IMR-90 (cell line): Measurements from ENCODE around the gene INO80E. TPM values are rescaled to one million over a fixed set of nuclear protein-coding genes. Genes with fewer than 3 reads are reported as not detected.

ENCODE experiments used
- ATAC-seq: fragments of 200-7000 bp; cut with Tn5 transposase; 2 replicates; pipeline ENCODE4 v1.9.1; 2020; ENCODE audit warnings: low read depth, mild to moderate bottlenecking, moderate library complexity
- Bru-seq: library from RNA; stranded (reverse); fragments of 400-500 nt; gene quantifications from one replicate; lab custom pipeline; 2021; lab: Mats Ljungman, UMichigan
- BruChase-seq, 2 experiments: library from RNA; stranded (reverse); fragments of 400-500 nt; gene quantifications; one replicate each; lab custom pipeline; 2021; lab: Mats Ljungman, UMichigan
- BruUV-seq: library from RNA; stranded (reverse); fragments of 400-500 nt; replicated peaks from 2 replicates; lab custom pipeline; 2021; lab: Mats Ljungman, UMichigan
- CTCF ChIA-PET: fragments of 300-600 bp; formaldehyde crosslinking; extraction: SDS; loops from one replicate; lab custom pipeline; 2021; ENCODE audit warnings: antibody characterized with exemption; lab: Yijun Ruan, JAX
- POLR2A ChIA-PET: fragments of 300-600 bp; sonication (Branson Sonifier 250); formaldehyde crosslinking; loops from one replicate; lab custom pipeline; 2022; ENCODE audit warnings: antibody characterized with exemption; ENCODE audit not compliant: unreplicated experiment; lab: Charles Lee
- DNase-seq: peaks from one replicate; pipeline ENCODE4 v3.0.0; 2013
- H2AFZ ChIP-seq: replicated peaks from 2 replicates; pipeline ENCODE3; 2013; ENCODE audit warnings: low read length, mild to moderate bottlenecking; ENCODE audit not compliant: poor library complexity
- H2AK5ac ChIP-seq: 2 replicates; pipeline ENCODE4 v1.6.1; 2013; ENCODE audit warnings: low read depth, low read length, inconsistent platforms
- H2AK9ac ChIP-seq: replicated peaks from 2 replicates; pipeline ENCODE3; 2013; ENCODE audit warnings: mild to moderate bottlenecking, low read depth, low read length, moderate library complexity; ENCODE audit not compliant: poor library complexity
- H2BK120ac ChIP-seq: 2 replicates; pipeline ENCODE4 v1.6.1; 2013; ENCODE audit warnings: low read depth, low read length, inconsistent platforms
- H2BK15ac ChIP-seq: 3 replicates; pipeline ENCODE4 v1.6.1; 2013; ENCODE audit warnings: low read depth, low read length, inconsistent platforms
- H2BK20ac ChIP-seq: 2 replicates; pipeline ENCODE4 v1.6.1; 2013; ENCODE audit warnings: low read depth, mild to moderate bottlenecking, inconsistent platforms, low read length, moderate library complexity
- H2BK5ac ChIP-seq: 2 replicates; pipeline ENCODE4 v1.6.1; 2013; ENCODE audit warnings: mild to moderate bottlenecking, low read depth, low read length, inconsistent platforms; ENCODE audit not compliant: poor library complexity, severe bottlenecking
- H3K14ac ChIP-seq: replicated peaks from 2 replicates; pipeline ENCODE4 v1.6.1; 2013; ENCODE audit warnings: low read depth, low read length, inconsistent platforms
- H3K18ac ChIP-seq: 2 replicates; pipeline ENCODE4 v1.6.1; 2013; ENCODE audit warnings: low read depth, low read length, control low read depth
- H3K23ac ChIP-seq: 2 replicates; pipeline ENCODE4 v1.6.1; 2013; ENCODE audit warnings: low read depth, low read length, inconsistent platforms
- H3K27ac ChIP-seq: 2 replicates; pipeline ENCODE4 v1.5.1; 2013; ENCODE audit warnings: mild to moderate bottlenecking, control low read depth, low read length; ENCODE audit not compliant: insufficient read depth
- H3K27me3 ChIP-seq: 2 replicates; pipeline ENCODE4 v1.6.1; 2013; ENCODE audit warnings: low read length; ENCODE audit not compliant: control insufficient read depth, insufficient read depth
- H3K36me3 ChIP-seq: 2 replicates; pipeline ENCODE4 v1.6.1; 2013; ENCODE audit warnings: low read length, mixed read lengths; ENCODE audit not compliant: control insufficient read depth, insufficient read depth
- H3K4ac ChIP-seq: 2 replicates; pipeline ENCODE4 v1.6.1; 2013; ENCODE audit warnings: low read depth, low read length, inconsistent platforms
- H3K4me1 ChIP-seq: 2 replicates; pipeline ENCODE4 v1.6.1; 2013; ENCODE audit warnings: low read length, mixed read lengths; ENCODE audit not compliant: control insufficient read depth, insufficient read depth
- H3K4me2 ChIP-seq: 2 replicates; pipeline ENCODE4 v1.6.1; 2013; ENCODE audit warnings: low read depth, mild to moderate bottlenecking, control low read depth, low read length, moderate library complexity
- H3K4me3 ChIP-seq: 2 replicates; pipeline ENCODE4 v1.5.1; 2013; ENCODE audit warnings: low read depth, mild to moderate bottlenecking, control low read depth, low read length, moderate library complexity; ENCODE audit not compliant: insufficient read depth
- H3K56ac ChIP-seq: 2 replicates; pipeline ENCODE4 v1.6.1; 2013; ENCODE audit warnings: low read length, inconsistent platforms; ENCODE audit not compliant: insufficient read depth; ENCODE audit errors: extremely low read depth
- H3K79me1 ChIP-seq, 2 experiments: 2 replicates each; pipeline ENCODE4 v1.6.1; 2013; ENCODE audit warnings: low read length in 2 of 2, inconsistent platforms in 1 of 2, low read depth in 1 of 2
- H3K9ac ChIP-seq: 2 replicates; pipeline ENCODE4 v1.6.1; 2013; ENCODE audit warnings: low read depth, low read length, control low read depth
- H3K9me1 ChIP-seq: 2 replicates; pipeline ENCODE4 v1.6.1; 2013; ENCODE audit warnings: low read length, inconsistent platforms; ENCODE audit not compliant: insufficient read depth
- H3K9me3 ChIP-seq: 2 replicates; pipeline ENCODE4 v1.6.1; 2013; ENCODE audit warnings: low read length; ENCODE audit not compliant: control insufficient read depth, insufficient read depth
- H4K20me1 ChIP-seq: 2 replicates; pipeline ENCODE4 v1.6.1; 2013; ENCODE audit warnings: low read length, inconsistent platforms; ENCODE audit not compliant: insufficient read depth
- H4K5ac ChIP-seq: 2 replicates; pipeline ENCODE4 v1.6.1; 2013; ENCODE audit warnings: mild to moderate bottlenecking, low read depth, low read length, control low read depth
- H4K8ac ChIP-seq, 2 experiments: 2 replicates each; pipeline ENCODE4 v1.6.1; 2013; ENCODE audit warnings: low read depth in 2 of 2, low read length in 2 of 2, control low read depth in 1 of 2, inconsistent platforms in 1 of 2
- H4K91ac ChIP-seq: 2 replicates; pipeline ENCODE4 v1.6.1; 2013; ENCODE audit warnings: low read depth, low read length, inconsistent platforms; ENCODE audit not compliant: insufficient read depth
- BHLHE40 ChIP-seq: fragments of 150-350 bp; IDR thresholded peaks from 2 replicates; pipeline ENCODE4 v1.6.1; 2016; ENCODE audit warnings: mild to moderate bottlenecking, low read depth, low read length
- CEBPB ChIP-seq: IDR thresholded peaks from 2 replicates; pipeline ENCODE4 v1.6.1; 2012; ENCODE audit warnings: low read depth, low read length, improper control_type of control experiment
- ELK1 ChIP-seq: fragments of 150-350 bp; IDR thresholded peaks from 2 replicates; pipeline ENCODE4 v1.6.1; 2016; ENCODE audit warnings: low read depth, mild to moderate bottlenecking, low read length, moderate library complexity, borderline replicate concordance
- FOS ChIP-seq: fragments of 150-350 bp; IDR thresholded peaks from 2 replicates; pipeline ENCODE4 v1.6.1; 2016; ENCODE audit warnings: low read depth, low read length
- MAZ ChIP-seq: IDR thresholded peaks from 2 replicates; pipeline ENCODE4 v1.6.1; 2012; ENCODE audit warnings: low read depth, mild to moderate bottlenecking, low read length, improper control_type of control experiment, moderate library complexity, borderline replicate concordance
- MXI1 ChIP-seq: IDR thresholded peaks from 2 replicates; pipeline ENCODE4 v1.6.1; 2012; ENCODE audit warnings: low read depth, mild to moderate bottlenecking, low read length, moderate library complexity, borderline replicate concordance
- NFE2L2 ChIP-seq: fragments of 150-350 bp; IDR thresholded peaks from 2 replicates; pipeline ENCODE4 v1.6.1; 2016; ENCODE audit warnings: low read depth, mild to moderate bottlenecking, low read length
- POLR2A ChIP-seq: IDR thresholded peaks from 2 replicates; pipeline ENCODE4 v1.6.1; 2012; ENCODE audit warnings: mild to moderate bottlenecking, low read depth, low read length
- RAD21 ChIP-seq: IDR thresholded peaks from 2 replicates; pipeline ENCODE4 v1.6.1; 2012; ENCODE audit warnings: low read length, improper control_type of control experiment
- WGBS, 2 experiments: methylation state at CpG; one replicate each; pipeline versions ENCODE4 v1.1.5 to v1.1.7; 2013; ENCODE audit warnings: missing lambda C conversion rate in 2 of 2; ENCODE audit not compliant: insufficient read length in 1 of 2; ENCODE audit errors: extremely low coverage in 2 of 2; 5-methylcytosine and 5-hydroxymethylcytosine counted together
- dilution Hi-C: fragments of 300-500 bp; cut with HindIII; formaldehyde crosslinking; loops from one replicate; pipeline ENCODE4 v1.14.3; 2018; ENCODE audit warnings: low sequenced_read_pairs; ENCODE audit not compliant: unreplicated experiment
- in situ Hi-C: fragments of 300-500 bp; cut with MboI; formaldehyde crosslinking; loops from 3 replicates; pipeline ENCODE4 v1.14.3; 2019; ENCODE audit warnings: low sequenced_read_pairs, inconsistent platforms, mixed read lengths
- intact Hi-C: fragments of 100-400 bp; cut with micrococcal nuclease; formaldehyde crosslinking; loops from 2 replicates; pipeline ENCODE4 v1.10.0; 2022
- long read RNA-seq: library from polyadenylated mRNA; unstranded; transcript quantifications from one replicate; pipeline ENCODE4 v2.0.0, GENCODE V29; 2021; ENCODE audit not compliant: unreplicated experiment
- polyA plus RNA-seq, 3 experiments: library from polyadenylated mRNA; depleted of rRNA; stranded (reverse); fragments of >200 nt; gene quantifications; 2 replicates each; pipeline ENCODE4 v1.2.3, GENCODE V29; 2012; ENCODE audit warnings: low replicate concordance in 1 of 3
- total RNA-seq: library from RNA; depleted of rRNA; stranded (reverse); fragments of >200 nt; gene quantifications from 2 replicates; pipeline ENCODE4 v1.2.3, GENCODE V29; 2012; rRNA removed

Gene INO80E
- total RNA-seq (42.1 and 42.8 TPM in 2 replicates), polyA plus RNA-seq (2012; rRNA removed) (40.9 and 46.5 TPM in 2 replicates), Bru-seq, nascent RNA (percentile 70 among the genes with signal in this experiment), BruChase-seq, experiment 1, labeled RNA remaining after a 6-hour chase (percentile 76 among the genes with signal in this experiment), BruChase-seq, experiment 2, labeled RNA remaining after a 2-hour chase (percentile 74 among the genes with signal in this experiment)
- 45.5 and 51.0 TPM in 2 replicates for polyA plus RNA-seq (2012; cell fraction: cytosol; rRNA removed)
- 91.7 and 205 TPM in 2 replicates for polyA plus RNA-seq (2012; cell fraction: nucleus; rRNA removed; ENCODE audit: low replicate concordance)
- long read RNA-seq, full-length matches to known transcripts = 6 of 15 reads
- long read RNA-seq, partial matches to known transcripts = 2 of 15 reads
- long read RNA-seq, other reads (novel, unspliced or antisense) = 7 of 15 reads

DNA sequence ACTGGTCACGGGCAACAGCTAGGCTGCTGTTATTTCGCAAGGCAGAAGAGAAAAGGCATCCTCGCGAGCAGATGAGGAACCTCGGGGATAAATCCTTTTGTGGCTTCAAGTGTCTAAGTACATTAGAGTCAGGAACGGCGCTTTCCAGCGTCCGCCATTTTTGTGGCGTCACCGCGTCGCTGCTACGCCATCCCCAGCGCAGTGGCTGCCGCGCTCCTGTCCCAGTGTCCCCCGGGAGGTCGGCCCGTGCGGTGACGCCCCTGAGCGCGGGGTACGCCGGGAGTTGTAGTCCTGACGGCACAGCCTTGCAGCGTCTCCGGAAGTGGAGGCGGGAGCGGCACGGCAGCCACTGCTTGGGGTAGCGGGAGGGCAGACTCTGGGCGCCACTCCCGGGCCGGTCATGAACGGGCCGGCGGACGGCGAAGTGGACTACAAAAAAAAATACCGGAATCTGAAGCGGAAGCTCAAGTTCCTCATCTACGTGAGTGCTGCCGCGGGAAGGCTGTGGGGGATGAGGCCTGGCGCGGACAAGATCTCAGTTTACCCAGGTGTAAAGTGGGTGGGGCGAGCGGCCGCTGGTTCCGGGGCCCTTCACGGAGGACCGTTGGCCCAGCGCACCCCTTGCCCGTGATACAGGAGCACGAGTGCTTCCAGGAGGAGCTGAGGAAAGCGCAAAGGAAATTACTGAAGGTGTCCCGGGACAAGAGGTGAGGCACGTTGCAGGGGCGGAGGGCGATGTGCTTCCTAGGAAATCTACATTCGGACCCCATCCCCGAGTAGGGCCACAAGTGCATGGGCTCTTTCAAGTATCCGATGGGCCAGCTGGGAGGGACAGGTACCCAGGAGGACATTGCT is at the start of gene INO80E:
Gene INO80E (plus strand): TSS at position 331 of the 855 bp plus-strand sequence. CDS start 70 bp downstream, at position 401.
- Histone ChIP-seq H3K18ac (peak within 1 kb of the TSS; percentile 32), H3K9me1 (peaks cover 7% of the 10 kb centered on the region; the same call in 1 of the 2 replicates), H2BK20ac (peak within 1 kb of the TSS; percentile 37; the same call in 1 of the 2 replicates), H3K4me3 (peak within 1 kb of the TSS; percentile 65), H3K4me2 (peak within 1 kb of the TSS; percentile 95), H3K9me3 (no peaks in the 10 kb centered on the region), H3K4me1 (peaks cover 8% of the 10 kb centered on the region), H3K9ac (peak within 1 kb of the TSS; percentile 85), H3K27ac (peak within 1 kb of the TSS; percentile 79), H4K8ac (peak within 1 kb of the TSS; percentile 93 to 100), H3K14ac (peak within 1 kb of the TSS; percentile 99), H3K56ac (peak within 1 kb of the TSS; percentile 100), H4K20me1 (no peaks in the 10 kb centered on the region), H2BK5ac (peak within 1 kb of the TSS; percentile 82), H3K23ac (peak within 1 kb of the TSS; percentile 98), H2BK15ac (peak within 1 kb of the TSS; percentile 90; the same call in 1 of the 3 replicates), H3K79me1 (peaks cover 16 to 48% of the 10 kb centered on the region in 2 experiments; a peak in 3 of 4 replicates), H3K27me3 (no peaks in the 10 kb centered on the region), H2AK5ac (peak within 1 kb of the TSS; percentile 97), H2AFZ (peak within 1 kb of the TSS; percentile 99), H2BK120ac (peak within 1 kb of the TSS; percentile 88), H3K36me3 (peaks cover 16% of the 10 kb centered on the region), H3K4ac (peak within 1 kb of the TSS; percentile 99), H4K5ac (peak within 1 kb of the TSS; percentile 69), H2AK9ac (peak within 1 kb of the TSS; percentile 98), H4K91ac (peak within 1 kb of the TSS; percentile 99)
- intact Hi-C loops = loop anchor here (2.0 to 5.0 kb wide), 2 partner anchors 69 to 133 kb away; partner anchors contain the start of genes CDIPT and KCTD13
- in situ Hi-C loops = no loop called here
- ATAC-seq = peak; percentile 98
- TF ChIP-seq NFE2L2 = no peak
- TF ChIP-seq BHLHE40 = peak; percentile 84; the same call in 1 of the 2 replicates
- peak; percentile 1; the same call in 1 of the 2 replicates for TF ChIP-seq RAD21
- TF ChIP-seq CEBPB = peak; percentile 78
- TF ChIP-seq FOS = no peak
- peak; percentile 69 for TF ChIP-seq POLR2A
- TF ChIP-seq MAZ = peak; percentile 60
- TF ChIP-seq ELK1 = no peak
- TF ChIP-seq MXI1 = 0 out of 2 replicates have a peak, but pooled peaks have one; percentile 47
- DNase-seq = peak; percentile 93
- ChIA-PET CTCF (interaction anchor here (1.7 kb wide), 1 partner anchor 181 kb away, joined by 4 read pairs; the partner anchor contains the start of gene PAGR1), POLR2A (interaction anchor here (0.6 kb wide), 1 partner anchor 10 kb away, joined by 5 read pairs; no protein-coding TSS in a partner anchor)
- 0% methylated on average over 35 of the region's 65 CpGs; no CpG with 5 or more reads in 1 of the 2 experiments for WGBS, 2 experiments
- dilution Hi-C loops = no loop called here
- no TSS peak for BruUV-seq
